ENCODE measurements around the gene CD47.

- TF ChIP-seq CTCF (IDR thresholded peaks at IDR 0.05) (no peak), POLR2A (IDR thresholded peaks at IDR 0.05) (no peak)
Observed at GRCh38 chr3:108017587-108017986, 73.2 kb downstream of the CD47 start.
